Neuronal stem cell (in vitro differentiated cells): ENCODE measurements around the gene ATP2C2.

Experiments used
- DNase-seq: peaks from one replicate; pipeline ENCODE4 v3.0.0-alpha.2; 2013; ENCODE audit warnings: low spot score
- H2AFZ ChIP-seq: one replicate; pipeline ENCODE4 v1.6.1; 2013; ENCODE audit warnings: mild to moderate bottlenecking, low read length, inconsistent platforms
- H2AK5ac ChIP-seq: 2 replicates; pipeline ENCODE4 v1.6.1; 2013; ENCODE audit warnings: low read depth, mild to moderate bottlenecking, inconsistent platforms, low read length, moderate library complexity, mixed read lengths
- H2BK120ac ChIP-seq: 2 replicates; pipeline ENCODE4 v1.6.1; 2013; ENCODE audit warnings: low read depth, mild to moderate bottlenecking, inconsistent platforms, low read length, moderate library complexity, mixed read lengths
- H2BK12ac ChIP-seq: one replicate; pipeline ENCODE4 v1.6.1; 2013; ENCODE audit warnings: low read length, inconsistent platforms
- H2BK15ac ChIP-seq: 2 replicates; pipeline ENCODE4 v1.6.1; 2013; ENCODE audit warnings: mild to moderate bottlenecking, low read length, inconsistent platforms, mixed read lengths
- H2BK5ac ChIP-seq: one replicate; pipeline ENCODE4 v1.6.1; 2013; ENCODE audit warnings: inconsistent platforms, mild to moderate bottlenecking, low read length, moderate library complexity
- H3K14ac ChIP-seq: one replicate; pipeline ENCODE4 v1.6.1; 2013; ENCODE audit warnings: low read length, inconsistent platforms
- H3K18ac ChIP-seq: 2 replicates; pipeline ENCODE4 v1.6.1; 2013; ENCODE audit warnings: low read length, inconsistent platforms
- H3K23ac ChIP-seq: 2 replicates; pipeline ENCODE4 v1.6.1; 2013; ENCODE audit warnings: low read depth, mild to moderate bottlenecking, mixed read lengths, low read length, inconsistent platforms; ENCODE audit not compliant: poor library complexity
- H3K27ac ChIP-seq: replicated peaks from 3 replicates; pipeline ENCODE4 v1.5.1; 2013; ENCODE audit warnings: low read length, inconsistent platforms
- H3K27me3 ChIP-seq, 3 experiments: 2 replicates each; pipeline ENCODE4 v1.6.1; 2013; ENCODE audit warnings: low read length in 3 of 3, mild to moderate bottlenecking in 2 of 3, inconsistent platforms in 1 of 3, low read depth in 1 of 3, mixed read lengths in 1 of 3, moderate library complexity in 1 of 3; ENCODE audit not compliant: control insufficient read depth in 3 of 3, insufficient read depth in 3 of 3
- H3K36me3 ChIP-seq, 2 donors: replicated peaks in 1 of 2; 2 replicates each; pipeline ENCODE4 v1.6.1; 2013; ENCODE audit warnings: low read length in 2 of 2; ENCODE audit not compliant: control insufficient read depth in 2 of 2, insufficient read depth in 2 of 2
- H3K4ac ChIP-seq: 2 replicates; pipeline ENCODE4 v1.6.1; 2013; ENCODE audit warnings: inconsistent platforms, mild to moderate bottlenecking, low read length, moderate library complexity
- H3K4me1 ChIP-seq, 2 donors: 1 replicate in 1 of 2; 2 replicates in 1 of 2; pipeline ENCODE4 v1.6.1; 2013; ENCODE audit warnings: low read length in 2 of 2, low read depth in 1 of 2; ENCODE audit not compliant: control insufficient read depth in 2 of 2, insufficient read depth in 1 of 2
- H3K4me2 ChIP-seq: one replicate; pipeline ENCODE4 v1.6.1; 2013; ENCODE audit warnings: mild to moderate bottlenecking, low read length, inconsistent platforms; ENCODE audit not compliant: insufficient read depth, poor library complexity, severe bottlenecking
- H3K4me3 ChIP-seq, 2 donors: 2 replicates each; pipeline ENCODE4 v1.5.1; 2013; ENCODE audit warnings: low read length in 2 of 2, mild to moderate bottlenecking in 2 of 2, inconsistent platforms in 1 of 2, moderate library complexity in 1 of 2
- H3K79me1 ChIP-seq: one replicate; pipeline ENCODE4 v1.6.1; 2013; ENCODE audit warnings: low read depth, mild to moderate bottlenecking, inconsistent platforms, low read length, moderate library complexity
- H3K9ac ChIP-seq: one replicate; pipeline ENCODE4 v1.6.1; 2013; ENCODE audit warnings: mild to moderate bottlenecking, low read depth, low read length, inconsistent platforms; ENCODE audit not compliant: poor library complexity
- H3K9me3 ChIP-seq, 2 donors: replicated peaks in 1 of 2; 2 replicates each; pipeline versions ENCODE3 to v1.6.1; 2013; ENCODE audit warnings: low read length in 2 of 2, mild to moderate bottlenecking in 2 of 2, inconsistent platforms in 1 of 2, low read depth in 1 of 2, mixed read lengths in 1 of 2, moderate library complexity in 1 of 2; ENCODE audit not compliant: control insufficient read depth in 2 of 2, insufficient read depth in 1 of 2
- H4K8ac ChIP-seq: one replicate; pipeline ENCODE4 v1.6.1; 2013; ENCODE audit warnings: low read depth, mild to moderate bottlenecking, inconsistent platforms, low read length, moderate library complexity
- H4K91ac ChIP-seq: one replicate; pipeline ENCODE4 v1.6.1; 2013; ENCODE audit warnings: low read length, low read depth, mild to moderate bottlenecking, inconsistent platforms; ENCODE audit not compliant: poor library complexity
- whole genome bisulfite sequencing, 2 donors: extraction: QIAGEN DNeasy Blood & Tissue Kit; methylation state at CpG; one replicate each; pipeline ENCODE4 v1.1.7; 2013; ENCODE audit warnings: missing lambda C conversion rate in 2 of 2, mixed read lengths in 1 of 2; ENCODE audit not compliant: insufficient read length in 2 of 2, insufficient replicate concordance in 1 of 2; ENCODE audit errors: extremely low coverage in 2 of 2; 5-methylcytosine and 5-hydroxymethylcytosine counted together

ATP2C2 gene

DNA sequence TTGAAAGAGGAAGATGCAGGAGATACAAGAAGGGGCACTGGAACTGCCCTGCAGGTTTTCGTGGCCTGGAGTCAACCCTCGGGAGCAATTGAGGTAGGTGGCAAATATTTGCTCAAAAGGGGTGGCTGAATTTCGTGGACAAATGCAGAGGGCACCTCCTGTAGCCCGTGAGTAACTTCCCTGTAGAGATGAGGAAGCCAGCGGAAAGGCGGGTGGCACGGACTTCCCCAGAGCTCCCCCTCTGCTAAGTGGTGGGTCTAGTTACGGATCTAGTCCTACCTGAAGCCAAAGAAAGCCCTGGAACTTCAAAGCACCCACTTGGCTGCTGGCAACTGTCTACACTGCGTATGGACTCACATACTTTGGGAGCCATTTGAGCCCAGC is 1.0 kb upstream of the ATP2C2 start:
- peaks cover 3 to 53% (median 27%) of the 10 kb centered on the region in 3 experiments for H3K27me3 ChIP-seq
- peak overlapping the region; percentile 1 for H3K18ac ChIP-seq
- H2AK5ac ChIP-seq: peak overlapping the region; percentile 76

DNA sequence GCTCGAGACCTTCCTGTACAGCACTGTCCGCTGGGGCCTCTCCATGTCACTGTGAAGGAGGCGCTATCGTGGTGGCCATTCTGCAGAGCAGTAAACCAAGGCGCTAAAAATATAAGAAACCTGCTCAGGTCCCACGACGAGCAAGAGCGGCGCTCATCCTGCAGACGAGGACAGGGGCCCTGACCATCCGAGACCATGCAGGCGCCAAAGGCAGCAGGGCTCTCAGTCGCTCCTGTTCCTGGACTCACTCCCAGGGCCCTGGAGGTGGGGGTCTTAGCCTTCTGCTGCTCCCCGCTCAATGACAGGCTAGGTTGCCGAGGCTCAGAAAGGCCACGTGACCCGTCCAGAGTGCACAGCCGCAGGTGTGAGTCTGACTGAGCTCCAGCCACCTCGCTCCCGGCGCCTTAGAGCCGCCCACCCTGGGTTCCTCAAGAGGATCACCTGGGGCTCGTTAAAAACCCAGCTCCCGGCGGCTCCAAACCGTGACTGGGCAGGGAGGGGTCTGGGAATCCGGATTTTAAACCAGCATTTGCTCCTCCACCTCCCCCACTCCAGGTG is 509 bp upstream of the ATP2C2 start:
- no CpG with 5 or more reads among the region's 27 CpGs for WGBS, 2 donors
- H3K36me3 ChIP-seq: no peaks in the 10 kb centered on the region
- H2BK15ac ChIP-seq: peak overlapping the region; percentile 42
- H3K79me1 ChIP-seq: no peaks in the 10 kb centered on the region
- H2BK12ac ChIP-seq: no peak overlapping the region
- H2AFZ ChIP-seq: no peak overlapping the region
- no peak overlapping the region for H4K91ac ChIP-seq
- H3K4me3 ChIP-seq: peak overlapping the region in 1 of 2 donors; percentile 69
- H3K4me2 ChIP-seq: peak overlapping the region; percentile 86
- H3K9me3 ChIP-seq: peaks cover 0 to 6% of the 10 kb centered on the region in 2 donors
- no peak overlapping the region for H3K4ac ChIP-seq
- H3K4me1 ChIP-seq: peaks cover 10 to 13% of the 10 kb centered on the region in 2 donors
- no peak overlapping the region for H3K14ac ChIP-seq
- H4K8ac ChIP-seq: no peak overlapping the region
- peak overlapping the region; percentile 76 for H2AK5ac ChIP-seq
- peak overlapping the region; percentile 81 for H3K23ac ChIP-seq
- no peak for DNase-seq
- no peak overlapping the region for H3K9ac ChIP-seq
- H3K27ac ChIP-seq: no peak overlapping the region
- peak overlapping the region; percentile 61 for H2BK120ac ChIP-seq
- H3K27me3 ChIP-seq: peaks cover 3 to 53% (median 27%) of the 10 kb centered on the region in 3 experiments
- H2BK5ac ChIP-seq: peak overlapping the region; percentile 0
- H3K18ac ChIP-seq: peak overlapping the region; percentile 1

More for the DNA sequence above, 1.0 kb upstream of the ATP2C2 start:
- peaks cover 0 to 6% of the 10 kb centered on the region in 2 donors for H3K9me3 ChIP-seq
- H2BK5ac ChIP-seq: peak overlapping the region; percentile 0
- H2AFZ ChIP-seq: no peak overlapping the region
- no peak overlapping the region for H3K27ac ChIP-seq
- no peak overlapping the region for H3K4me2 ChIP-seq
- H3K79me1 ChIP-seq: no peaks in the 10 kb centered on the region
- no peak overlapping the region for H4K91ac ChIP-seq
- H3K9ac ChIP-seq: no peak overlapping the region
- no peaks in the 10 kb centered on the region for H3K36me3 ChIP-seq
- no peak overlapping the region for H3K4me3 ChIP-seq
- WGBS, 2 donors: no CpG with 5 or more reads among the region's 9 CpGs
- H2BK12ac ChIP-seq: no peak overlapping the region
- H3K4me1 ChIP-seq: peaks cover 11 to 18% of the 10 kb centered on the region in 2 donors
- H2BK120ac ChIP-seq: no peak overlapping the region
- peak overlapping the region; percentile 42 for H2BK15ac ChIP-seq
- no peak overlapping the region for H3K23ac ChIP-seq
- H3K14ac ChIP-seq: peak overlapping the region; percentile 10
- no peak for DNase-seq
- H4K8ac ChIP-seq: no peak overlapping the region
- no peak overlapping the region for H3K4ac ChIP-seq

- DNase-seq: no peak
- H3K27ac ChIP-seq: no peak overlapping the region
- H2BK12ac ChIP-seq: no peak overlapping the region
- no peaks in the 10 kb centered on the region for H3K79me1 ChIP-seq
- H3K18ac ChIP-seq: no peak overlapping the region
- H3K27me3 ChIP-seq: peaks cover 3 to 53% (median 27%) of the 10 kb centered on the region in 3 experiments
- no peak overlapping the region for H2AFZ ChIP-seq
- H3K4me2 ChIP-seq: no peak overlapping the region
- H2BK15ac ChIP-seq: no peak overlapping the region
- H3K4me3 ChIP-seq: no peak overlapping the region
- peaks cover 7 to 11% of the 10 kb centered on the region in 2 donors for H3K4me1 ChIP-seq
- WGBS, 2 donors: no CpG with 5 or more reads among the region's 7 CpGs
- no peak overlapping the region for H3K23ac ChIP-seq
- H3K9me3 ChIP-seq: peaks cover 0 to 6% of the 10 kb centered on the region in 2 donors
- no peak overlapping the region for H4K8ac ChIP-seq
- no peak overlapping the region for H2BK5ac ChIP-seq
- no peak overlapping the region for H4K91ac ChIP-seq
- H2BK120ac ChIP-seq: no peak overlapping the region
- H3K9ac ChIP-seq: no peak overlapping the region
- H3K14ac ChIP-seq: no peak overlapping the region
- no peaks in the 10 kb centered on the region for H3K36me3 ChIP-seq
- H3K4ac ChIP-seq: no peak overlapping the region
- H2AK5ac ChIP-seq: no peak overlapping the region
Observed at GRCh38 chr16:84369105-84369504, 767 bp downstream of the ATP2C2 start.

DNA sequence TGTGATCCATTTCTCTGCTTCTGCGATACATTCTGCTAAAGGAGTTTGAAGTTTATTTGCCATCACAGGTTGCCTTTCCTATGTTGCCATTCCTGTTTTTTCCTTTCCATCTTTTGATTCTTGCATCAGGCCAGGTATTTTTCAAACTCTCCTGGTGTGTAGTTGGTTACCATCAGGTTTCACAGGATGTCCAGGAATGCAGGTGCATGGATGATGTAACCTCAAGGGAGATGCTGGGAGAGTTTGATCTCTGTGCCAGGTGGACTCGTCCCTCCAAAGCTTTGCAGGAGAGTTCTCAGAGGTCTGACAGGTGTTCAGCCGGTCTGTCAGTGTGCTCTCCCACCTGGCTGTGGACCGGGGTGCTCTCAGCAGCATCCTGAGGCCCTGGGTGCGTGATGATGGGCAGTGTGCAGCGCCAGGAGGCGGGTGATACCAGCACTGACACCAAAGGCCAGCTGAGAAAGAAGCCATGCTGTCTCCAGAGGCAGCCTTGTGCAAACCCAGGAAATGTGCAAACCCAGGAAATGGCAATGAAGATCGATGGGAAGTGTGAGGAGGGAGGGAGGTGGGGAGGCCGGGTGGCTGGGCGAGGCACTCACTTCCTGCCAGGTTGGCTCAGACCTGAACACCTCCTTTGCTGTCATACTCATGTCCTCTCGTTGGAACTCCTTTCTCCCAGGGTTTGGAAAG is 1.7 kb downstream of the ATP2C2 start:
- H4K8ac ChIP-seq: no peak overlapping the region
- H3K27me3 ChIP-seq: peaks cover 3 to 53% (median 27%) of the 10 kb centered on the region in 3 experiments
- H3K79me1 ChIP-seq: no peaks in the 10 kb centered on the region
- no peak for DNase-seq
- H3K4me3 ChIP-seq: no peak overlapping the region
- H3K14ac ChIP-seq: no peak overlapping the region
- H3K4ac ChIP-seq: no peak overlapping the region
- H2BK120ac ChIP-seq: peak overlapping the region; percentile 44
- H2AK5ac ChIP-seq: peak overlapping the region; percentile 12
- no peak overlapping the region for H3K23ac ChIP-seq
- no peak overlapping the region for H2AFZ ChIP-seq
- H2BK15ac ChIP-seq: peak overlapping the region; percentile 69
- H2BK5ac ChIP-seq: no peak overlapping the region
- H3K9me3 ChIP-seq: peaks cover 0 to 6% of the 10 kb centered on the region in 2 donors
- no peak overlapping the region for H3K4me2 ChIP-seq
- no peak overlapping the region for H4K91ac ChIP-seq
- H3K9ac ChIP-seq: peak overlapping the region; percentile 50
- H3K4me1 ChIP-seq: peaks cover 6 to 18% of the 10 kb centered on the region in 2 donors
- WGBS, 2 donors: no CpG with 5 or more reads among the region's 11 CpGs
- no peaks in the 10 kb centered on the region for H3K36me3 ChIP-seq
- peak overlapping the region; percentile 47 for H2BK12ac ChIP-seq
- peak overlapping the region; percentile 59 for H3K18ac ChIP-seq
- no peak overlapping the region for H3K27ac ChIP-seq
